Erythroblast (primary cell): Measurements from ENCODE around the gene OSBPL10.

Experiments
- GATA1 ChIP-seq: IDR thresholded peaks from 2 replicates; pipeline ENCODE4 v1.6.1; 2011; ENCODE audit warnings: low read depth, mild to moderate bottlenecking, control low read depth, low read length, moderate library complexity
- POLR2A ChIP-seq: IDR thresholded peaks from 2 replicates; pipeline ENCODE4 v1.6.1; 2011; ENCODE audit warnings: mild to moderate bottlenecking, low read length

GRCh38 chr3:31760654-31761053 lies 220.4 kb downstream of the OSBPL10 start:
- no peak for TF ChIP-seq POLR2A
- TF ChIP-seq GATA1: no peak
